HG03558 (cell line): Measurements from ENCODE around the gene OVOL2.
A peak's percentile ranks its signal among the peaks of the same experiment; 100 is the strongest.

Experiments used
- ATAC-seq: cut with Tn5 transposase; IDR thresholded peaks from one replicate; pipeline ENCODE4 v1.9.1; 2021; ENCODE audit warnings: moderate number of reproducible peaks; ENCODE audit not compliant: unreplicated experiment; ENCODE audit errors: extremely low read depth

Gene OVOL2

DNA sequence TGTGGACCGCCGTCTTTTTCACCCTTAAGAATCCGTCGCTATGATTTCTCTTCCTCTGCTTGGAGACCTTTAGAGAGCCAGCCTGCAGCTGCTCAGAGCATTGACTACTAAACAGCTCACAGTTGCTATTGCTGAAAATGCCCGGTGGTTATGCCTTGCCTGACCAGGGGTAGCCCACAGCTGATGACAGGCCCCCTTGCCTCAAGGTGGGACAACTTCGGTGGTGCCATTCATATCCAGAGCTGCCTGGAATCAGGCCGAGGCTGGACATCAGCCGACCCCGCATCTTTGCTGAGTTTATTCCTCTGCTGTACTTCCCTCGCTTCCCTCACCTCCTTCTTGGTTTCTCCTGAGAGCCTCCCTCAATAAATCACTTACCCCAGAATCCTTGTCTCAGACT, 39.6 kb downstream of the OVOL2 start:
- ATAC-seq: no peak

DNA sequence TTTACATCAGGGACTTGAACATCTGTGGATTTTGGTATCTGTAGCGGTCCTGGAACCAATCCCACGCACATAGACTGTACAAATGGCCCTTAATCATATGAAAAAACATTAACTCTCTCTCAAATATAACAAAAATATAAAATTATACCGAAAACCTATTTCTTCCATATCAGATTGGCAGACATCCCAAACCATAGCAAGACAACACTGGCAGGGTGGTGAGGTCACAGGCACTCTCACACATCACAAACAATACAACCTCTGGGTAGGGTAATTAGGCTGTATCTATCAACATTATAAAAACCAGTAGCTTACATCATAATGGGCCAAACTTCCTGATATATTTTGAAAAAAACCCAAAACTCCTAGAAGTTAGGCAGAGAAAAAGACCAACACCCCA, 40.9 kb downstream of the OVOL2 start:
- ATAC-seq: no peak

DNA sequence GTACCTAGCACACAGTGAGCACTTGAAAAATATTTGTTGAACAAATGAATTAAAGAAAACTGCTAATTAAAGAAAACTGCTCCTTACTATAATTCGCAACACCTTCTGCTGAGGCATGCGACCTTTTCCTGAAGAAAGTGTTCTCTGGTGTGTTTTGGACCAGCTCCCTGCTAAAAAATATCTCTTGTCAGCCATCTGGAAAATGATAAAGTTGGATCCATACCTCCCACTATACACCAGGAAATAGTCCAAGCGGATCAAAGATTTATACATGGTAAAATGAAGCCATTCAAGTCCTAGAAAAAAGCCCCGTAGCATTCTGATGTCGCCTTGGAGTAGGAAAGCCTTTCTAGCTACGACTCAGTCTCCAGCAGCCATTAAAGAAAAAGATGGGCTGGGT, 43.3 kb downstream of the OVOL2 start:
- ATAC-seq: no peak

DNA sequence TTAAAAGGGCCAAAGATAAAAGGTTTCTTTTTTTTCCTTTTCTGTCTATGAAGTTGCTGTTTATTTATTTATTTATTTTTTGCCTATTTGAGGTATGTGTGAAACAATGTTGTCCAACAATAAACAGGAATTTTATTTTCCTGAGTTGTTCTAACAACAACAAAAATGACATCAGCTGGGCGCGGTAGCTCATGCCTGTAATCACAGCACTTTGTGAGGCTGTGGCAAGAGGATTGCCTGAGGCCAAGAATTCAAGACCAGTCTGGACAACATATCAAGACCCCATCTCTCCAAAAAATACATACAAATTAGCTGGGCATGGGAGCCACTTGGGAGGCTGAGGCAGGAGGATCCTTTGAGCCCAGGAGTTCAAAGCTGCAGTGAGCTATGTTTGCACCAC, 44.8 kb downstream of the OVOL2 start:
- no peak for ATAC-seq

DNA sequence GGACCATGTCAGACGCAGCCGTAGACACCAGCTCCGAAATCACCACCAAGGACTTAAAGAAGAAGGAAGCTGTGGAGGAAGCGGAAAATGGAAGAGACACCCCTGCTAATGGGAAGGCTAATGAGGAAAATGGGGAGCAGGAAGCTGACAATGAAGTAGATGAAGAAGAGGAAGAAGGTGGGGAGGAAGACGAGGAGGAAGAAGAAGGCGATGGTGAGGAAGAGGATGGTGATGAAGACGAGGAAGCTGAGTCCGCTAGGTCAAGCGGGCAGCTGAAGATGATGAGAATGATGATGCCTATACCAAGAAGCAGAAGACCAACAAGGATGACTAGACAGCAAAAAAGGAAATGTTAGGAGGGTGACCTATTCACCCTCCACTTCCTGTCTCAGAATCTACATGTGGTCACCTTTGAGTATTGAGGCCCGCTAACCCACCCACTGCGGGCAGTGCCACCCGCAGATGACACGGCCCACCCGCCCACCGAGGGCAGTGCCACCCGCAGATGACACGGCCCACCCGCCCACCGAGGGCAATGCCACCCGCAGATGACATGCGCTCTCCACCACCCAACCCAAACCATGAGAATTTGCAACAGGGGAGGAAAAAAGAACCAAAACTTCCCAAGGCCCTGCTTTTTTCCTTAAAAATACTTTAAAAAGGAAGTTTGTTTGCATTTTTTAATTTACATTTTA, 45.6 kb downstream of the OVOL2 start:
- ATAC-seq: no peak

DNA sequence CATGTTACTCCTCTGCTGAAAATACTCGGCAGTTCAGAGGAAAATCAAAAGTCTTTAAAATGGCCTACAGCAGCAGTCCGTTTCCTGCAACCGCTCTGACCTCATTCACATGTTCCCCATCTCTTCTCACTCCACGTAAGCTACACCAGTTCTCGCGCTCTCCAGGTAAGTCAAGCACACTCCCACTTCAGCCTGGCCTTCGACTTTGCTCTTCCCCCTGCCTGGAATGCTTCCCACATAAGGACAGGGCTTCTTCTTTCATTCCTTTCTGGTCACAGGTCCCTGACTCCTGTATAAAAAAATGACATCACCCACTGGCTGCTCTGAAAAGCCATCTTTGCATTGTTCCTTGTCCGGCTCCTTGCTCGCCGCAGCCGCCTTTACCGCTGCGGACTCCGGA, 46.2 kb downstream of the OVOL2 start:
- no peak for ATAC-seq

DNA sequence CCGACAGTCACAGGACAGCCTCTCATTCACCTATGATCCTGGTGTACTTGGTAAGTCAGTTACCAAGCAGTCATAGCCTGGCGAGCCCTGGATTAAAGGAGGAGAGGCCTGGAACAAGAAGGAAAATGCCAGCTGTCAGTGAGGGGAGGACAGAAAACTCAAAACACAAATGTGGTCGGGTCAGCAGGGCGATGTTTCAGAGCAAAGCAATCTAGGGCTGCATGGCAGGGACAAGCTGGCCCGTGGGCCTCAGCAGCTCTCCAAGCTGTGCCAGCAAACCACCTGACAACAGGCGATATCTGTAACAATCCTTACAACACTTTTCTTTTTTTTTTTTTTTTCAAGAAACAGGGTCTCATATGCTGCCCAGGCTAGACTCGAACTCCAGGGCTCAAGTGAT, 48.6 kb downstream of the OVOL2 start:
- ATAC-seq: no peak

DNA sequence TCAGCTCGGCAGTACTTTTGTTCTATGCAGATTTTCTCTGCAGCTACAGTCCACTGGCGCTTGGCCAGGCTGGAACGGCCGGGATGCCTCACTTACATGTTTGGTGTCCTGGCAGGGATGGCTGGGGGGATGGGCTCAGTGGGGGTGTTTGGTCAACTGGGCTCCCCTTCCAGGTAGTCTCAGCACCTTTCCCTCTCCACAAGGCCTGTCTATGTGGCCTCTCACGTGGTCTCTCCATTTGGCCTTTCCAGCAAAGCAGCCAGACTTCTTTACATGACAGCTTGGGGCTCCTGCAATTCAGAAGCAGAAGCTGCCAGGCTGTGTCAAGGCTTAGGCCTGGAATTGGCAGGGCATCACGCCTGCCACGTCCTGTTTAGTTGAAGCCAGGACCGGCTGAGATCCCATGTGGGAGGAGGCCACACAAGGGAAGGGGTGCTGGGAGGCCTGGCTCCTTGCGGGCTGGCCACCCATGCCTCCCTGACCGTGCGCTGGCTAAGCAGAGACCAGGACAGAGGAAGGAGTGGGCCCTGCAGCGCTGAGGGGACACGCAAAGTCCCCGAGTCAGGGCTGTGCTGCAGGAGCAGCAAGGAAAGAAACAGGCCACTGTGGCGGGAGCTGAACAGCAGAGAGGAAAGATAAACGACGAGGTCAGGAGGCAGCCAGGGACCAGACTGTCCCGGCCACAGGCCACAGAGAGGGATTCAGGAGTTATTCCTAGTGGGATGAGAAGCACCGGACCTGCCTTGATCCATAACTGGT, 50.0 kb downstream of the OVOL2 start:
- no peak for ATAC-seq

DNA sequence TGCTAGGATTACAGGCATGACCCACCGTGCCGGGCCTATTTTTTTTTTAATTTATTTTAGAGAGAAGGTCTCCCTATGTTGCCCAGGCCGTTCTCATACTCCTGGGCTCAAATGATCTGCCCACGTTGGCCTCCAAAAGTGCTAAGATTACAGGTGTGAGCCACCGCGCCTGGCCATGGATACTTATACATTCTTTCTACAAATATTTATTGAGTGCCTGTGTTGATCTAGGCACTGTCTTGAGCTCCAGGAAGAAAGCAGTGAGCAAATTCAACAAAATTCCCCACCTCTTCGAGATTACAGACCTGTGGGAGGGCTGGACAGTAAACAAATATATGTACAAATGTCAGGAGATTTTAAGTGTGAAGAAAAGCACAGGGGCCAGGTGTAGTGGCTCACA, 51.0 kb downstream of the OVOL2 start:
- ATAC-seq: no peak

DNA sequence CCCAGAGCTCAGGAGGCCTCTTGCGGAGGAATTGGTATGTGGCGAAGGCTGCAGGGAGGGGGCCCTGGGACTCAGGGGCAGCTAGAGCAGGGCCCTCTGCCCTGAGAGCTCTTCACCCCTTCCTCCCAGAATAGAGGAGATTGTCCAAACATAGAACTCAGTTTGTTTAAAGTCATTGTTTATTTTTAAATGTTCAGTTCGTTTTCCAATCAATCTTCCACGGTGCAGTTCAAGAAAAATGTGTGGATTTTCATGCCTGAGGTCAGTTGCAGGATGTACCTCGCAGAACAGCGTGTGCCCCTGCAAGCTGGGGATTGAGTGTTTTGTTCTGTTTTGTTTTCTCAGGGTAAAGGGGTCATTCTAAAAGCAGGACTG, 51.7 kb downstream of the OVOL2 start:
- ATAC-seq: no peak

DNA sequence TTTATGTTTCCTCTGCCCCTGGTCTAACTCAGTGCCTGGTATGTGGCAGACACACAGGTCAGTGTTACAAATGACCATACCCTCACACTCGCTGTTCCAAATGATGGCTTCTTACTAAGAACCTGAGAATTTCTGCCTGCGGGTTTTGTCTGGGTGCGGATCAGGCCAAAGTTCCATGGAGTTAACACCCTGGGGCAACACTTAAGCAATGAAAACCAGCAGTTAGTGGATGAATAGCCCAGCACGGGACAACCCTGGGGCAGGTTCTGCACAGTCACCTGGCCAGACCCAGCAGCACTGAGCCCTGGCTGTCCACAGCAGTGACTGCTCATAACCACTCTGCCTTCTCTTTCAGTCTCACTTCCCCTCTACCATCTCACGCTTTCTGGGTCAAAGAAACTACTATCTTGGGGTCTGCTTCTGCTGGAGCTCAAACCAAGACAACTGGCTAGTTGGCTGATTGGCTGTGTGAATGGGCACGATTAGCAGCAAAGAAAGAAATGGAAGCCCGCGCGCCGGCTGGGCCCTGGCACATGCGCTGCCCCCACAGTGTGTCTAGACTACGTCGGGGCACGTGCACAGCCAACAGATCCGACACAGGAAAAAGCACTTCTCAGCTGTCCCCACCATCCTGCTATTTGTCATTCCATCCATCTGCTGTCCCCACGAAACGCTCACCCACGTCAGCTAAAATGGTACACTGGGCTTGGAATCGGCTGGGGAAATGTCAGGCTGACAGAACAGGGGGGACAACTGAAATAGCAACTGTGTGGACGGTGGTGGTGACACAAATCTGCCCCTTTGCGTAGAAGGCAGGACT, 52.3 kb downstream of the OVOL2 start:
- peak; percentile 96 for ATAC-seq

DNA sequence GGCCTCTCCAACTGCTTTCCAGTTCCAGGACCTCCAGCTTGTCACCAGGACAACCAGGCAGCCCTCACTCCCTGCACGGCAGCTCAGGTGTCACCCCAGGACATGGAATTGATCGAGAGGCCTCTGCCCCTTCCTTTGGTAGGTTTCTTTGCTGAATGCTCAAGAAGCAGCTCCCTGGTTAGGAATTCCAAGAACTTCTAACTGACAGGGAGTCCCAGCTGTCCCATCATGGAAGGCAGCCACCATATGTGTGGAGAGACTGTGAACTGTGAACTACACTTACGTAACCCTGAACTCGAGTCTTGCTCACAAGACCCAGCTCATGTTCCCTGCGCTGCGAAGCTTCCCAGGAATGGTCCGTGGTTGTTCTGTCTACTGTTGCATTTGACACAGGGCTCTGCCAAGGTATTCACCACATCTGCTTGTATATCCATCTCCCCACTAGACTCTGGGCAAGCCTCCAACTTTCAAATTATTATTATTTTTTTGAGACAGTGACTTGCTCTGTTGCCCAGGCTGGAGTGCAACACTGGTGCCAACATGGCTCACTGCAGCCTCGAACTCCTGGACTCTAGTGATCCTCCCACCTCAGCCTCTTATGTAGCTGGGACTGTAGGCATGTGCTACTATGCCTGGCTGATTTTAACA, 53.2 kb downstream of the OVOL2 start:
- ATAC-seq: no peak

DNA sequence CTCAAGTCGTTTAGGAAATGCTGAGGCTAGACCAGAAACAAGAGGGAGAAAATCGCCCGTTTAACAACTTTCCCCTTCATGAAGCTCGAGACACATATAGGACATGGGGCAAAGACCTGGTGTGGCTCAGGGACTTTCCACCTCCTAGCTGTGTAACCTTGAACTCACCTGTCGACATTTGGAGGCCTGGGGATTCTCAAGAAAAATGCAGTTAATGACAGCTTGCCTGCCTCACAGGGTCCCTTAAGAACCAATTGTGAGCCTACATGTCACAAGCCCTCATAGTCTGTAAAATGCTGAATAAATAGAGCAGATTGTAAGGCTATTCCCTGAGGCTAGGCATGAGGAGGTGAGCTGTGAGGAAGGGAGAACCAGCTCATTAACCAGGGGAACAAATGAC, 53.8 kb downstream of the OVOL2 start:
- no peak for ATAC-seq

DNA sequence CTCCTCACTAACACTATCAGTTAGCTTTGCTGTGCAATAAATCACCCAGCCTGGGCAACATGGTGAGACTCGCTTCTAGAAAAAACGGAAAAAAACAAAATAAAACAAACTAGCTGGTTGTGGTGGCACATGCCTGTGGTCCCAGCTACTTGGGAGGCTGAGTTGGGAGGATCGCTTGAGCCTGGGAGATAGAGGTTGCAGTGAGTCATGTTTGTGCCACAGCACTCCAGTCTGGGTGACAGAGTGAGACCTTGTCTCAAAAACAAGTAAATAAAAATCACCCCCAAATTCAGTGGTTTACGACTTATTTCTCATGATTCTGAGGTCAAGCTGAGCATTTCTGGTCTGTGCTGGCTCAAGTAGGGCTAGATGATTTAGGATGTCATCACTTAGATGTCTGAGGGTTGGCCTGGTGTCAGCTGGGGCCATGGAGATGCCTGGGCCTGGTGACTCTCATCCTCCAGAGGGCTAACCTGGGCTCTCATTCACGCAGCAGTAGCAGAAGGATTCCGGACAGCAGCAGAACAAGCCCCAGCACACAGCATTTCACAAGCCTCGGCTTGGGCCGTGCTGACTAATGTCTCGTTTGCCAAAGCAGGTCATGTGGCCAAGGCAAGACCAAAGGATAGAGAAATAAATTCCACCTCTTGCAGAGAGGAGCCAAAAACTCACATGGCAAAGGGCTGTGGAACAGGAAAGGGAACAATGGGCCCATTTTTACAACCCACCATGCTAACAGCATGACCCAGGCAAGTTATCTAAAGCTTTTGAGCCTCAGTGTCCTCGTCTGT, 56.4 kb downstream of the OVOL2 start:
- ATAC-seq: no peak

DNA sequence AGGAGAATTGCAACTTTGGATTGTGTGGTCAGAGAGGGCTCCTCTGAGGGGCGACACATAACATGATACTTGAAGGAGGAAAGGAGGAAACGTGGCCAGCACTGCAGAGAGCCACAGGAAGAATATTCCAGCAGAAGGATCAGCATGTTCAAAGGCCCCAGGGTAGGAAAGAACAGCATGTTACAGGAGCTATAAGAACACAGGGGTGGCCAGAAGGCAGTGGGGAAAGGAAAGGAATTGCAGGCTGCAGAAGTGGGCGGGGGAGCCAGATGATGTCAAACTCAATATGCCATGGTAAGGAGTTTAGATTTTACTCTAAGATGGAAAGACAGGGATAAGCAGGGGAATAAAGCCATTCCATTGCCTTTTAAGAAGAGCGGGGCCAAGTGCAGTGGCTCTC, 58.1 kb downstream of the OVOL2 start:
- ATAC-seq: no peak

DNA sequence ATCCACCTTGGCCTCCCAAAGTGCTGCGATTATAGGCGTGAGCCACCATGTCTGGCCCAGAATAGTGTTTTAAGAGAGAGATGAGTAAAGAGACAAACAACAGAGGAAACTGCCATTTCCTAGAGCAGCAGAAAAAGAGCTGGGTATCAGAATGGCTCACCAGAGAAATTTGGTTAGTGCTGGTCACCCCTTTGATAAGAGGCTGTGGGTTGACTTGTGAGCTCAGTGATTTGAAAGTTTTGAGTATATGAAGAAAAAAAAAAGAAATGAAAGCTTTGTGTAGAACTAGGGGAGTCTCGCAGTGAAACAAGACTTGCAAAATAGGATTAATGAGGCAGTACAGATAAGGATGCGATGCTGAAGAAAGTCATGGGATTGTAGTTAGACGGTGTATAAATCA, 59.3 kb downstream of the OVOL2 start:
- ATAC-seq: no peak

DNA sequence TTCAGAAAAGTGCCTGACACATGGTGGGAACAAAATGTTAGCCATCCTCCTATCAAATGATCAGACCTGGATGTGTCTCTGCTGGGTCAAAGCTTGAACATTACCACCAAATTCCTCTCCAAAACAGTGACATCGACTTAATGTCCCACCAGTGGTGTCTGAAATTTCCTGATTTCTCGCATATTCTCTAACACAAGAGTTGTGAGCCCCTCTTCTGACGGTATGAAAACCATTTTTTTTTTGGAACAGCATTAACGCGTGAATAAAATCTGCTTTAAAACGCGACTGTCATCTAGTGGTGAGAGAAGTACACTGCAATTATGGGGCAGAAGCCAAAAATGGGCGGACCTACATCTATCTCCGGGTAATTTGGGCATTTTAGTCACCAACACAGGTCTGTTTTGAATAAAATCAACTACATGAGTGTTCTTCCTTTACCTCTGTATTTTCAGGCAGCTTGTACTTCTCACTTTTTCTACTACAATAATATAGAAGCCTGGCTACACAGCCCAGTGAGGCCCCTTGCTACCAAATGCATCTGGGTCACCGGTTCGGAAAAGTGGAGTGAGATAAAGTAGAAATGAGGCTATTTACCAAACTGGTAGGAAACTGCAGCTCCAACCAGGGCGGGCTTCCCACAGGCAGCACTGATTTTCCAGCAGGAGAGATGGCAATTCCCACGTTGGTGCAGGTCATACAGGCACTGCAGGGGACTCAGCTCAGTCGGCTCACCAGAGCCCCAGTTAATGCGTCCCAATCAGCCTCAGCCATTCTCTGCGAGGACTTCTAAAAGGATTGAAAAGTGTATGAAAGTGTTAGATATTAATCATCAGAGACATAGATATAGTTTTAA, 61.5 kb downstream of the OVOL2 start:
- ATAC-seq: no peak

DNA sequence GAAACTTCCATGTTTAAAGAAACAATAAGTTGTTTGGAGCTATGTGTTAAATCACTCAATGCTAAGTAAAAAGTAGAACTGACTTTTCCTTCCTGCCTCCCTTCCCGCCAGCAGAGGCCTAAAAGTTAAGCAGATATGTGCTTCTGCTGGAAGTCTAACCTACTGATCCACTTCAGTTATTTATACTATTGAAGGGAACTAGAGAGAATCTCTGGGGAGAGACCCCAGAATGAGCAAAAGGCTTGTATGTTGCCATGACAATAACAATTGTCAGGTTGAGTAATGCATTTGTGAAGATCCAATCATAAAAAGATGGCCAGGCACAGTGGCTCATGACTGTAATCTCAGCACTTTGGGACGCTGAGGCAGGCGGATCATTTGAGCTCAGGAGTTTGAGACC, 64.2 kb downstream of the OVOL2 start:
- ATAC-seq: no peak

DNA sequence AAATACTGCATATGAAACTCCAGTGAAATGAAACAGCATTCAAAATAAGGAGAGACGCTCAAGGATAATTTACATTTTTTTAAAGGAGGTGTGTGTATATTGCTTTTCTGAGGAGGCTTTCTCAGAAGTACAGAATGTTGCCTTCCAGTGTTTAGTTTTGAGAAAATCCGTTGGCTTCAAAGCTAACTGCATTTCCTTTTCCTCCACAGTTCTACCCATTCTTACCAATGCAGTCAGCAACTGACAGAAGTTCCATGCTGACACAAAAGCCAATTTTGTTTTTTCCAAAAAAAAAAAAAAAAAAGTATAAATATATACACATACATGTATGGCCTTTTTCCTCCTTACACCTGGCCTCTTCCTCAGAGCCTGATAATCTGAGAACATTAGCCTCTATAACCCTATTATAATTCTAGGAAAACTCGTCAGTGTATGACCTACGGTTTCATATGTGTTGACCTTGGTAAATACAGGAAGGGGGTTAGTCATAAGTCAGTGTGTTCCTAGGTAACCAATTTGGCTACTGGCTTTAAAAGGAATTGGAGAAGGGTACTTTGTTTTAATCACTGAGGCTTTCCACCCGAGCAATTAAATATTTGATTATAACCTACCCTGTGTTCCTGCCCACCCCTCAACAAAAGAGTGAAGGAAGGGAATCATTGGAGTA, 64.7 kb downstream of the OVOL2 start:
- ATAC-seq: no peak
